H1 (cell line): Measurements from ENCODE around the gene WTIP. TPM values are rescaled to one million over a fixed set of nuclear protein-coding genes. Genes with fewer than 3 reads are reported as not detected.

Experiments used
- CTCF ChIA-PET: fragments of 300-600 bp; sonication (Branson Sonifier 250); formaldehyde crosslinking; loops from one replicate; lab custom pipeline; 2021; ENCODE audit not compliant: partially characterized antibody; lab: Charles Lee
- POLR2A ChIA-PET: fragments of 300-600 bp; sonication (Branson Sonifier 250); formaldehyde crosslinking; loops from one replicate; lab custom pipeline; 2021; ENCODE audit warnings: inconsistent platforms; ENCODE audit not compliant: partially characterized antibody; lab: Charles Lee
- DNase-seq, 2 experiments: peaks; one replicate each; pipeline versions ENCODE4 v3.0.0 to v3.0.0-alpha.2; 2010 to 2022; ENCODE audit warnings: low spot score in 2 of 2, low read depth in 1 of 2, mixed read lengths in 1 of 2
- FAIRE-seq: peaks from 2 replicates; lab custom pipeline; 2011; peaks lifted over from hg19 to GRCh38; lab: Jason Lieb, UNC
- H2AFZ ChIP-seq: 2 replicates; pipeline ENCODE4 v1.8.1; 2012; ENCODE audit warnings: low read length, inconsistent platforms
- H2AK5ac ChIP-seq: 2 replicates; pipeline ENCODE4 v1.6.1; 2013; ENCODE audit warnings: low read depth, low read length
- H2BK120ac ChIP-seq: replicated peaks from 2 replicates; pipeline ENCODE3; 2013; ENCODE audit warnings: low read depth, low read length, inconsistent platforms
- H2BK12ac ChIP-seq: 2 replicates; pipeline ENCODE4 v1.6.1; 2013; ENCODE audit warnings: low read depth, low read length
- H2BK15ac ChIP-seq: 2 replicates; pipeline ENCODE4 v1.6.1; 2013; ENCODE audit warnings: low read length
- H2BK20ac ChIP-seq: 2 replicates; pipeline ENCODE4 v1.6.1; 2013; ENCODE audit warnings: low read length
- H2BK5ac ChIP-seq: 2 replicates; pipeline ENCODE4 v1.6.1; 2013; ENCODE audit warnings: low read depth, low read length
- H3K14ac ChIP-seq: 2 replicates; pipeline ENCODE4 v1.6.1; 2013; ENCODE audit warnings: inconsistent platforms; ENCODE audit not compliant: insufficient read length
- H3K18ac ChIP-seq: 2 replicates; pipeline ENCODE4 v1.6.1; 2013; ENCODE audit warnings: low read length; ENCODE audit errors: extremely low read depth
- H3K23ac ChIP-seq: 2 replicates; pipeline ENCODE4 v1.6.1; 2013; ENCODE audit warnings: inconsistent platforms; ENCODE audit not compliant: insufficient read length
- H3K23me2 ChIP-seq: 2 replicates; pipeline ENCODE4 v1.6.1; 2013; ENCODE audit warnings: low read depth, low read length
- H3K27ac ChIP-seq: 2 replicates; pipeline ENCODE4 v1.6.1; 2011; ENCODE audit warnings: low read depth, low read length, inconsistent platforms
- H3K27me3 ChIP-seq, 4 experiments: replicated peaks in 1 of 4; 1 replicate in 1 of 4; 2 replicates in 3 of 4; pipeline versions ENCODE4 v1.6.1 to v1.8.1; 2011 to 2013; ENCODE audit warnings: low read length in 3 of 4, mild to moderate bottlenecking in 3 of 4, inconsistent platforms in 2 of 4, mixed read lengths in 2 of 4, moderate library complexity in 1 of 4; ENCODE audit not compliant: control insufficient read depth in 3 of 4, insufficient read depth in 3 of 4; ENCODE audit errors: extremely low read depth in 1 of 4
- H3K36me3 ChIP-seq, 4 experiments: 2 replicates each; pipeline versions ENCODE4 v1.6.1 to v1.8.1; 2011 to 2013; ENCODE audit warnings: mild to moderate bottlenecking in 4 of 4, low read length in 3 of 4, moderate library complexity in 2 of 4, control low read depth in 1 of 4, inconsistent platforms in 1 of 4; ENCODE audit not compliant: insufficient read depth in 4 of 4, control insufficient read depth in 2 of 4
- H3K4ac ChIP-seq: replicated peaks from 2 replicates; pipeline ENCODE3; 2013; ENCODE audit warnings: low read length, low read depth, mixed read lengths, inconsistent platforms; ENCODE audit not compliant: insufficient read length
- H3K4me1 ChIP-seq, 4 experiments: replicated peaks in 1 of 4; 1 replicate in 1 of 4; 2 replicates in 3 of 4; pipeline versions ENCODE4 v1.6.1 to v1.8.1; 2011 to 2013; ENCODE audit warnings: low read length in 3 of 4, inconsistent platforms in 2 of 4, mixed read lengths in 1 of 4; ENCODE audit not compliant: insufficient read depth in 4 of 4, control insufficient read depth in 3 of 4
- H3K4me2 ChIP-seq, 2 experiments: 2 replicates each; pipeline versions ENCODE4 v1.6.1 to v1.8.1; 2011 to 2013; ENCODE audit warnings: low read depth in 2 of 2, low read length in 2 of 2, control low read depth in 1 of 2, inconsistent platforms in 1 of 2, mild to moderate bottlenecking in 1 of 2; ENCODE audit not compliant: insufficient read depth in 1 of 2
- H3K4me3 ChIP-seq, 4 experiments: fragments of 200-600, 300-600 bp in 1 of 4; sonication (generic), shearing (Covaris generic), sonication (Bioruptor Twin) in 1 of 4; 2 replicates each; pipeline versions ENCODE4 v1.5.1 to v1.8.1; 2011 to 2016; ENCODE audit warnings: low read length in 4 of 4, low read depth in 3 of 4, control low read depth in 2 of 4, inconsistent platforms in 2 of 4, mild to moderate bottlenecking in 2 of 4, mixed read lengths in 1 of 4, moderate library complexity in 1 of 4; ENCODE audit not compliant: insufficient read depth in 2 of 4; ENCODE audit errors: extremely low read depth in 1 of 4
- H3K56ac ChIP-seq: replicated peaks from 2 replicates; pipeline ENCODE3; 2013; ENCODE audit warnings: low read depth, mild to moderate bottlenecking, mixed read lengths, low read length, inconsistent platforms; ENCODE audit not compliant: insufficient read length
- H3K79me1 ChIP-seq: 2 replicates; pipeline ENCODE4 v1.6.1; 2013; ENCODE audit warnings: low read depth, low read length, control low read depth
- H3K79me2 ChIP-seq, 2 experiments: 2 replicates each; pipeline versions ENCODE4 v1.6.1 to v1.8.1; 2012 to 2013; ENCODE audit warnings: low read length in 2 of 2, mild to moderate bottlenecking in 2 of 2, inconsistent platforms in 1 of 2; ENCODE audit not compliant: insufficient read depth in 2 of 2, control insufficient read depth in 1 of 2
- H3K9ac ChIP-seq, 4 experiments: replicated peaks in 1 of 4; 1 replicate in 1 of 4; 2 replicates in 3 of 4; pipeline versions ENCODE4 v1.6.1 to v1.8.1; 2011 to 2013; ENCODE audit warnings: low read depth in 3 of 4, low read length in 3 of 4, control low read depth in 2 of 4, mild to moderate bottlenecking in 2 of 4, moderate library complexity in 2 of 4, inconsistent platforms in 1 of 4; ENCODE audit errors: extremely low read depth in 1 of 4
- H3K9me3 ChIP-seq, 2 experiments: 2 replicates each; pipeline versions ENCODE4 v1.6.1 to v1.8.1; 2012 to 2013; ENCODE audit warnings: mild to moderate bottlenecking in 2 of 2, moderate library complexity in 2 of 2, control low read depth in 1 of 2, inconsistent platforms in 1 of 2, low read depth in 1 of 2, low read length in 1 of 2, mixed read lengths in 1 of 2; ENCODE audit not compliant: insufficient read depth in 2 of 2
- H4K20me1 ChIP-seq, 2 experiments: replicated peaks in 1 of 2; 2 replicates each; pipeline versions ENCODE3 to v1.8.1; 2011 to 2013; ENCODE audit warnings: inconsistent platforms in 2 of 2, low read length in 2 of 2, mild to moderate bottlenecking in 1 of 2; ENCODE audit not compliant: insufficient read depth in 2 of 2, control insufficient read depth in 1 of 2
- H4K5ac ChIP-seq: 2 replicates; pipeline ENCODE4 v1.6.1; 2013; ENCODE audit warnings: low read length, low read depth, mixed read lengths, inconsistent platforms; ENCODE audit not compliant: insufficient read length
- H4K8ac ChIP-seq: 2 replicates; pipeline ENCODE4 v1.8.0; 2013; ENCODE audit warnings: mild to moderate bottlenecking, moderate library complexity, low read length, inconsistent platforms; ENCODE audit not compliant: insufficient read depth; ENCODE audit errors: extremely low read depth
- H4K91ac ChIP-seq: replicated peaks from 2 replicates; pipeline ENCODE3; 2013; ENCODE audit warnings: low read length, mixed read lengths, inconsistent platforms; ENCODE audit not compliant: insufficient read length
- BACH1 ChIP-seq: IDR thresholded peaks from 2 replicates; pipeline ENCODE4 v1.6.1; 2012; ENCODE audit warnings: low read length, improper control_type of control experiment
- JUND ChIP-seq: IDR thresholded peaks from 2 replicates; pipeline ENCODE4 v1.6.1; 2011; ENCODE audit warnings: mild to moderate bottlenecking, improper control_type of control experiment, low read length
- RNF2 ChIP-seq: fragments of 200-900, 300-1000 bp; sonication (generic); IDR thresholded peaks from 2 replicates; pipeline ENCODE4 v1.7.1; 2016; ENCODE audit warnings: borderline replicate concordance, low read depth, mild to moderate bottlenecking, antibody characterized with exemption, low read length; ENCODE audit not compliant: poor library complexity, severe bottlenecking; ENCODE audit errors: missing control alignments
- TAF1 ChIP-seq: IDR thresholded peaks from 2 replicates; pipeline ENCODE4 v1.6.1; 2011; ENCODE audit warnings: mild to moderate bottlenecking, low read depth, low read length
- WGBS, 2 experiments: shearing (Covaris generic) in 1 of 2; methylation state at CpG; one replicate each; pipeline versions ENCODE4 v1.1.6 to v1.1.7; 2013 to 2015; ENCODE audit warnings: low lambda C conversion rate in 2 of 2, mixed read lengths in 2 of 2, inconsistent platforms in 1 of 2, low coverage in 1 of 2, missing lambda C conversion rate in 1 of 2; ENCODE audit not compliant: insufficient replicate concordance in 2 of 2, insufficient coverage in 1 of 2, insufficient read length in 1 of 2; ENCODE audit errors: extremely low coverage in 1 of 2, missing lambda C conversion rate in 1 of 2; 5-methylcytosine and 5-hydroxymethylcytosine counted together
- polyA plus RNA-seq, 7 experiments: library from polyadenylated mRNA; depleted of rRNA in 3 of 7; stranded (reverse) in 5 of 7; unstranded in 2 of 7; fragments of >200 nt in 5 of 7; fragments of 200-250 nt in 2 of 7; gene quantifications; 1 replicate in 5 of 7; 2 replicates in 1 of 7; 4 replicates in 1 of 7; pipeline versions ENCODE4 v1.2.1 to v1.2.3, GENCODE V29; 2011 to 2013; ENCODE audit warnings: missing spikeins in 2 of 7, mixed read lengths in 2 of 7
- total RNA-seq: library from RNA; stranded (reverse); fragmentation: NEBNext Ultra II Directional; extraction: Animal tissue kit (Norgen Biotek cat#: 25700); gene quantifications from 2 replicates; pipeline ENCODE4 v1.2.1, GENCODE V29; 2021

WTIP gene
- total and polyA plus RNA-seq, 2 of the 8 experiments (the other 6 are each of a cell fraction or from before 2014, with no cell fraction given): 8.7 to 15.4 TPM

DNA sequence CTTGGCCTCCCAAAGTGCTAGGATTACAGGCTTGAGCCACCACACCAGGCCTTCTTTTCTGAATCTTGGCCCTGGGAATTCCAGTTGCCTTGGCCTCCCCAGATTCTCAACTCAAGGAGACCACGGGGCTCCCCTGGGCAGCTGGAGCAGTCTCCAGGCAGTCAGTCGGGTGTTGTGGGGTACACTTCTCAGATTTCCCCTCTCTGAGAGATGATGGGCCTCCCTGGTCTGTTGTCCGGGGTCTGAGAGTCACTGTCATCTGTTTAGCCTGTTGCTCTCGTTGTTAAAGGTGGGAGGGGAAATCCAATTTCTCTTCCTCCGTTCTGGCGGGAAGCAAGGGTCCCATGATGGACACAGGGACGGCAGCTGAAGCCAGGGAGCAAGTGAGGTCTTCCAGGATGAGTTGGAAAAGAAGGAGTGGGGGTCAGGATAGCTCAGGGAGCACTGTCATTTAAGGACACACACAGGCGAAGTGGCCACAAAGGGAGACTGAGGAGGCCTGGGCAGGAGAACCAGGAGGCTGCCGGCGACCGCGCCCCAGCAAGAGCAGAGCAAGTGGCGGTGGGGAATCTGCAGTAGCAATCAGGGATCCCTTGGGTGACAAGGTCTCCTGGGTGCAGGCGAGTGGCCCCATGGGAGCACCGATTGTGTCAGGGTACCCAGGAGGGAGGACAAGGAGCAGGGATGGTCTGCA lies 15.7 kb downstream of the WTIP start:
- Histone ChIP-seq H3K4me1 (peaks cover 0 to 8% (median 7%) of the 10 kb centered on the region in 4 experiments; a peak in 5 of 7 replicates), H3K18ac (no peak overlapping the region), H3K27me3 (no peaks in the 10 kb centered on the region), H3K36me3 (peaks cover 2 to 24% (median 8%) of the 10 kb centered on the region in 4 experiments; a peak in 6 of 8 replicates), H3K4ac (no peak overlapping the region), H3K4me3 (no peak overlapping the region), H3K79me1 (no peaks in the 10 kb centered on the region), H3K23me2 (peaks cover 2% of the 10 kb centered on the region; the same call in 1 of the 2 replicates), H4K5ac (no peak overlapping the region), H3K14ac (no peak overlapping the region), H4K20me1 (peaks cover 0 to 6% of the 10 kb centered on the region in 2 experiments), H3K4me2 (no peak overlapping the region), H3K9ac (no peak overlapping the region), H2BK120ac (no peak overlapping the region), H2BK5ac (no peak overlapping the region), H2AK5ac (no peak overlapping the region), H3K79me2 (no peaks in the 10 kb centered on the region), H2BK20ac (no peak overlapping the region), H4K91ac (no peak overlapping the region), H3K27ac (no peak overlapping the region), H3K23ac (no peak overlapping the region), H2AFZ (no peak overlapping the region), H4K8ac (no peak overlapping the region), H3K56ac (no peak overlapping the region), H2BK15ac (no peak overlapping the region), H3K9me3 (no peaks in the 10 kb centered on the region), H2BK12ac (no peak overlapping the region)
- WGBS, 2 experiments: 95% methylated on average over 15 of the region's 15 CpGs; no CpG with 5 or more reads in 1 of the 2 experiments
- ChIA-PET CTCF (no interaction called here), POLR2A (interaction anchor here (8.9 kb wide), 1 partner anchor 13 kb away, joined by 63 read pairs; the partner anchor contains the start of gene WTIP)
- no peak for TF ChIP-seq JUND
- TF ChIP-seq RNF2: no peak
- TF ChIP-seq BACH1: no peak
- no peak for TF ChIP-seq TAF1
- DNase-seq (no peak), FAIRE-seq (no peak)
